Superior temporal gyrus (tissue), 1 donor: Measurements from ENCODE around the gene SMYD3.
"Not testable (repeated sequence)": the region's sequence is repeated elsewhere in the genome, so short reads cannot be mapped to it uniquely, and the experiment has no call there.

Source experiments
- DNase-seq: peaks from one replicate; pipeline ENCODE4 v3.0.0-alpha.2; 2016; ENCODE audit errors: extremely low spot score

SMYD3 gene

DNA sequence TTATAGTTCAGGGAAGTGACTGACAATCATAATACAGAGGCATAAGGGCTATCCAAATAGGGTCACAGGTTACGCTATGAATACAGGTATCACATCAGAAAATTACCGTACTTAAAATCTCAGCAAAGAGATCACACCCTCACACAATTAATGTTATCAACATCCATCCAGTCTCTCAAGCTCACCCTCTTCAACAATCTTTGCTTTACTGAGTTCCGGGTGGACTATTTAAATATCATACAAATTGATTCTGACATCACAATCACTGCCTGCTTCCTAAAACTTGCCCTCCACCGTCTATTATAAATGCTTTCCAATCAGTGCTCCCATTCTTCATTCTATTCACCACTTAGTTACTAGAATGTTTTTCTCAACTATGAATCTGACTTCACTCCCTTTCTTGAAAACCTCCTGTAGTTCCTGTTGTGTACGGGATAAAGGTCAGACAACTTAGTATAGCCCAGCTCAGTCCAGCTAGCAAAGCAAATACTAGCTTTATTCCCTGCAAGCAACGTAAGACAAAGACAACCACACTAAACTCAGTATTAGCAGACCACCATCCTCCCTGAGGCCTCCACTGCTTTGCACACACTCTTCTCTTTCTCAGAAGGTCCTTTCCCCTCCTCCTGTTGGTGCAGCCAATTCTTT lies 398.7 kb downstream of the SMYD3 start:
- no peak for DNase-seq

DNA sequence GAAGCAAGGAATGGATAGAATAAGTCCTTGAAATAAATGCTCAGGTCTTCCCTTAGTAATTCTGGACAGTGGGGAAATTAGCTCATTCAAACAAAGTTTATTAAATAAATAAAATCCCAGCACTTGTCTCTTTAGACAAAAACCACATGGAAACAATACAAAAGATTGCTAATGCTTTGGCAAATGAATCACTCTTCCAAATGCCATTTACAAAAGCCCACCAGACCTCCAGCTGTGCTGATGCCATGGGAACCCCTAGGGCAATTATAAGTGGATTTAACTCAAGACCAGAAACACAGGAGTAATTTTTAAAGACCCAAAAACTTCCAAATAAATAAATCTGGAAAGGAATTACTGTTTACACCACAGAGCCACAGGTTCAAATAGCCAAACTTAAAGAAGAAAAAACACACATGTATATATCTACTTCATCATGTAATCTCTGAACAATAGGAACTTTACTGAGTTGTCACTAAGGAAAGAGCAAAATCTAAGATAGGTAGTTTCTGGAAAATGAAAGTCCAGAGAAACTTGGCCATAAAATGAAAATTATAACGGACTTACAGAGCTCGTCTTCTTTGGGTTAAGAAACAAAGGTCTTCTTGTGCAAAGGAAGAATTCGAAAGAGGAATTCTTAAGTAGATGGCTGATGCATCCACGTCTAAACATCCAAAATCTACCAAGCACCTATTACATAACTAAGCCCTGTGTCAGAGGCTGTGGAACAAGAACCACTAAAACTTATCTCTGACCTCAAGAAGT lies 399.4 kb downstream of the SMYD3 start:
- no peak for DNase-seq

DNA sequence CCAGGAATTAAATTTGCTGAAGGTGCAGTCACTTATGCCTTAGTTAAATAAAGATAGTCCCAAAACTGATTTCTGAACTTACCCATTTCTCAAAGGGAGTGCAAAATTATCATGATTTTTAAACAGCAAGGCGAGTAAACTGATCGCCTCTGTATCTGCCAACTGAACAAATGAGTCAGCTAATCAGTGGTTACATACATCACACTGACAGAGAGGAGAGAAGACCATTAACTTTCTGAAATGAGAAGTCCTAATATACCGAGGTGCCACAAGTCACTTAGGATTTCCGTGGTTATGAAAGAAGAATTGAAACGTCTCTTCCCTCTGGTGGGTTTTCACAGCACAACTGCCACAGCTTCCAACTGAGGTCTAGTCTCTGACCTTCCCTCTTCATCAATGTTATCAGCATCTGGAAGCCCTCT lies 400.7 kb downstream of the SMYD3 start:
- DNase-seq, result no peak

DNA sequence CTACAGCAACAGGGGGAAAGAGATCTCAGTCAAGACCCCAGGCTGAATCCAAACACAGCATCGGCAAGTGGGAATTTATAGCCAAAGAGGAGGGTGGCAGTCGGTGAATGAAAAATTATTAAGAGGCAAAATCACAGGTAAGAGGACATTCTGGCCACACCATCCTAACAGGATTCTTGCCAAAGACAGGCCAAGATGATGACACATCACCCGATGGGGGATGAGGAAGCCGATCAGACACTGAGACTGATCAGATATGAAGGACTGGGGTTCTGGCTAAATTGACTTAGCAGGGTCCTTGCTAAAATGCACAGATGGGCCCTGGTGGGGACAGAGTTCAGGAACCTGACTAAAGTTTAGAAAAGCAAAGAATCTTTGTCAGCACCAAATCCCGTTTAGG lies 402.2 kb downstream of the SMYD3 start:
- no peak for DNase-seq

DNA sequence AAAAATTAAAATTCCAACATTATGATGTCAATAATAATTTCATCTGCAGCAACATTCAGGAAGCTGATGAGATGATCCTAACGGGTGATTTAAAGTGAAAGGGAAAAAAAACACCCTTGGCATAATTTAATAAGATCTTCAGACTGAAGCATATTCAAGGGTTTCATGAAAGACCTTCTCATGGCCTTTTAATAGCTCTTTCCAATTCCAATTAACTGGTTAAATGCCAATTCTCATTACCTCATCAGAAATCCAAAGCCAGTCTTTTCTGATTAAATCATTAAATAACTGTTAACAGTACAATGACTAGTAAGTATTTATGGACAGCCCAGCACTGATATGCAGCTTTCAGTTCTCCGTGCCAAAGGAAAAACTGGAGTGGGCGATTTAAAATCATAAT lies 407.5 kb downstream of the SMYD3 start:
- DNase-seq, result no peak

DNA sequence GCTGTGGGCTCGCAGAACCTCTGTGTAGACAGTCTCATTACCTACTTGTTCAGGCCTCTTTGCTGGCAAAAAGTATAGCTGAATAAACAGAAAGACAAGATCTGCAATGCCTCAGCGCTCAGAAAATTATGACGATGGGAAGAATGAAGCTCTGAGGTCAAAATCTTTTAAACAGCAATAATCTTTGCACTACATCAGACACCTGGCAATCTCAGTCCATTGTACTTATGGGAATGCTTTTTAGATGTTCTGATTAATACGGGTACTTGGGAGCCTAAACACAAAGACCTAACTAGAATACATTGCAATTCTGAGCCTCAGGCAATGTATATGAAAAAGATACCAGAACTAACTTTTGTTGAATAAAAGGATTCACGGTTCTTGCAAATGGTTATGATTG lies 410.7 kb downstream of the SMYD3 start:
- no peak for DNase-seq

DNA sequence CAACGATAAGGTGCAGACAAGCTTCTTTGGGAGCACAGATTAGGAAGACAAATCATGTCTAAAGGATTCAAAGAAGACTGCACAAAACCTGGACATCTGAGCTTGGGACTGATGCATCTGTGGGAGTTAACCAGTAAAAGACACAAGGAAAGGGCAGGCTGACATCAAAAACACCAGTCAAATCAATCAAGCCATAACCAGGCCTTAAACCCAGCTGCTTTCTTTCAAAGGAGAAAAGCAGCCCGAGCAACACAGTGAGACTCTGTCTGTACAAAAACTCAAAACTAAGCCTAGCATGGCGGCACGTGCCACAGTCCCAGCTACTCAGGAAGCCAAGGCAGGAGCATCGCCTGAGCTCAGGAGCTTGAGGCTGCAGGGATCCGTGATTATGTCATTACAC lies 411.6 kb downstream of the SMYD3 start:
- no peak for DNase-seq

DNA sequence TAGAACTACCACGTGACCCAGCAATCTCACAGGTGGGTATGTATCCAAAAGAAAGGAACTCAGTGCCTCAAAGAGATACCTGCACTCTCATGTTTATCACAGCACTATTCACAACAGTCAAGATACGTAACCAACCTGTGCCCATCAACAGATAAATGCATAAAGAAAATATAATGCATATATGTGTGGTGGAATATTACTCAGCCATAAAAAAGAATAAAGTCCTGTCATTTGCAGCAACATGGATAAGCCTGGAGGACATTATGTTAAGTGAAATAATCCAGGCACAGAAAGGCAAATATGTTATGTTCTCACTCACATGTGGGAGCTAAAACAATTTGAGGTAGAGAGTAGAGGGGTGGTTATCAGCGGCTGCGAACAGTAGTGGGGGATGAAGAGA lies 413.8 kb downstream of the SMYD3 start:
- DNase-seq, result no peak

DNA sequence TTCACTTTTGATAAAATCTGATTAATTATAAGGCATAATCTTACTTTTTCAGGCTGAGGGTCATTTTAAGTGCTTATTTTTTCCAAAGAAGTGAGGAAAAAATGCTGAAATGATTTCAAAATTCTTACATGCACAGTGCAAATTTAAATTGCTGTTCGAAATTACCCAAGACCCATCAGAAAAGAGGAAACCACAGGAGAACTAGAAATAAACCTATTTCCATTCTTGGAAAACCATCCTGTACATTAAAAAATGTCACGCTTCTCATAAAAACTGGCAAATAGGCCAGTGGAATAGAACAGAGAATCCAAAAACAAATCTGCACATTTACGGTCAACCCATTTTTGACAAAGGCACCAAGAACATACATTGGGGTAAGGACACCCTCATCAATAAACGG lies 414.9 kb downstream of the SMYD3 start:
- no peak for DNase-seq

DNA sequence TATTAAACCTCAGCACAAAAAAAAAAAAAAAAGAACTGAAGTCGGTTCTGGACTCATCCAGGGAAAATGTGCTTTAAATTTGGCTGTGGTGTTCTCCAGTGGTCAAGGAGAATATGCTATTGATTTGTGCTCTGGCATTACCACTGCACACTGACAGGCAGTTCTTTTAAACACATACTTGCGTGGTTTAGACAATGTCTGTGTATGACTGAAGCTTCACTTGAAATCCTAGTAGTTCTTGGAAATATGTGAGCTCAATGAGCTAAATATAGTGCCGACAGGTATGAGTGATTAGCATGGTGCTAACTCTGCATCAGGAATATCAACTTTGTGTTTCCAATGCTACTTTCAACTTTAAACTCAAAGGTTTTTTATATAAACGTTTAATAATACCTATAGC lies 415.6 kb downstream of the SMYD3 start:
- no peak for DNase-seq

DNA sequence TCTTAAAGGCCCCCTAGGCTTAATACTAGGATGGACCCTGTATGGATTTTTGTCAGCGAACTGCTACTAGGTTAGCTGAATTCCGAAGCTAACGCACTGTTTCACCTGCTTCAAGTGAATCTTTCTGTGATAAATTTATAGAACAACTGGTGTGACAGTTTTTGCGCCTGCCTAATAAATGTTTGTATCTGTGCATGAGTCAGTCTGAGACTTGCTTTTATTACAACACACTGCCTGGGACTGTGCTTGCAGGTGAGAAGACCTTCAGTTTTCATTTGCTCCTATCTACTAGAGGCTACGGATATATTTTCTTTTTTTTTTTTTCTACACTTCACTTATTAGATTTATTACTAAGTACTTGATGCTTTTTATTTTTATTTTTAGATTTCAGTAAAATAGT lies 420.9 kb downstream of the SMYD3 start:
- DNase-seq, result no peak

DNA sequence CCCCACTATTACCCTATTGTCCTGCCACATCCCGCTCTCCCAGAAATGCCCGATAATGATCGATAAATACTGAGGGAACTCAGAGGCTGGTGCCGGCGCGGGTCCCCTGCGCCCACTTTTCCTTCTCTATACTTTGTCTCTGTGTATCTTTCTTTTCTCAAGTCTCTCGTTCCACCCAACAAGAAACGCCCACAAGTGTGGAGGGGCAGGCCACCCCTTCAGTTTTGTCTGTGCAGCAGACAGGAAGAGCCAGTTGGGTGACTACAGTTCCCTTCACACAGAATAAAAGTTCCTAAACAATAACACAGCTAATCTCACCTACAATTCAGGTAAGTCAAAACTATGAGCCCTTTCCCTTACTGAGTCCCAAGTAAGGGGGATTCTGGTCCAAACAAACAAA lies 423.7 kb downstream of the SMYD3 start:
- DNase-seq, result no peak

DNA sequence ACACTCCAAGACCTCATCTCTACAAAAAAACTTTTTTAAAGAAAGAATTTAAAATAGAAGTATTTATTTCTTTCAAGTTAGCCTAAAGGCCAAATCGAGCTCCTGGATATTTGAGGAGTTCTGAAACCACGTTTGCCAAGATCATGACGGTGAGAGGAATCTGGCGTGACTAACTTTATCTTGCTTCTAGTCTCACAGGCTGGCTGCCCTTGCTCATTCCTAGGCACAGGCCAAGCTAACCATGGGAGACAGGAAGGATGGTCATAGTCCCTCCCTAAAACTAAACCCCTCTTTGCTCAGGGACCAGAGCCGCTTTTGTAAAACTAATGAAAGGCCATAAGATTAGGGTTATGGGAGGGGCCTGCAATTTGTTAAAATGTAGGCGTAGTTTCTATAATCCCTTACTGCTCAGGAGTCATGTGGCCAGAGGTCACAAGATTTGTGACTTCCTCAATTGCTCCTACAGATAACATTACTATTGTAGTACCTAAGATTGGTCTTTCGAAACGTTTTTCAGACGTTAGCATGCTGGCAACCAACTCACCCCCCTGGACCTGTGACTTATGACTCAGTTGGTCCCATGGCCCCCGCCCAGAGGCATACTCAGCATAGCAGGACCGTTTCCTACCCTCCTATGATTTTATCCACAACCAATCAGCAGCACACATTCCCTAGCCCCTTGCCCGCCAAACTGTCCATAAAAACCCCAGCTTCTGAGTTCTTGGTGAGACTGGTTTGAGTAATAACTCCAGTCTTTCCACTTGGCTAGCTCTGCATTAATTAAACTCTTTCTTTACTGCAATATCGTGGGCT lies 425.0 kb downstream of the SMYD3 start:
- no peak for DNase-seq

DNA sequence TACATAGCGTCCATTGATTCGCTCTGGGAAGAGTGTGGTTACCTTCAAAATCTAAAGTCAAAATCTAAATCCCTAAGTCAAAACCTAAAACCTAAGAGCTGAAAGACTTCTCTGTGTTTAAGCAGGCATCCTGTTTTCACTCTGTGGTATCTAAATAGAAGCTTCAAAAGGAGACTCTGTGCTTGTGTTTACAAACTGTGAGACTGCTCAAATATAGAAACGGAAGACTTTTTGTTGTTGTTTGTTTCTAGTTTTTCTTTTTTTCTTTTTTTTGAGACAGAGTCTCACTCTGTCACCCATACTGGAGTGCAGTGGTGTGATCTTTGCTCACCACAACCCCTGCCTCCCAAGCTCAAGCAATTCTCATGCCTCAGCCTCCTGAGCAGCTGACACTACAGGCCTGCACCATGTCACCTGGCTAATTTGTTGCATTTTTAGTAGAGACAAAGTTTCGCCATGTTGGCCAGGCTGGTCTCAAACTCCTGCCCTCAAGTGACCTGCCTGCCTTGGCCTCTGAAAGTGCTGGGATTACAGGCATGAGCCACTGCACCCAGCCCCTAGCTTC lies 425.9 kb downstream of the SMYD3 start:
- DNase-seq, result no peak

DNA sequence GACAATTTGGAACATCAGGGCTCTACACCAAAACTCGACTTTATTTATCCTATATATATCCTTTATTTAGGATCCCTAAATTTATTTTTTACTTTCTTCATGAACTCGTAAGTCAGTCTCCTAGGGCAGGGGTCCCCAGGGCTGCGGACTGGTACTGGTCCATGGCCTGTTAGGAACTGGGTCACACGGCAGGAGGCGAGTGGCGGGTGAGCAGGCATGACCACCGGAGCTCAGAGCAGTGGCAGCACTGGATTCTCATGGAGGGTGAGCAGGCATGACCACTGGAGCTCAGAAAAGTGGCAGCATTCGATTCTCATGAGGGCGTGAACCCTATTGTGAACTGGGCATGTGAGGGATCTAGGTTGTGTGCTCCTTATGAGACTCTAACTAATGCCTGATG lies 427.0 kb downstream of the SMYD3 start:
- DNase-seq, result no peak

DNA sequence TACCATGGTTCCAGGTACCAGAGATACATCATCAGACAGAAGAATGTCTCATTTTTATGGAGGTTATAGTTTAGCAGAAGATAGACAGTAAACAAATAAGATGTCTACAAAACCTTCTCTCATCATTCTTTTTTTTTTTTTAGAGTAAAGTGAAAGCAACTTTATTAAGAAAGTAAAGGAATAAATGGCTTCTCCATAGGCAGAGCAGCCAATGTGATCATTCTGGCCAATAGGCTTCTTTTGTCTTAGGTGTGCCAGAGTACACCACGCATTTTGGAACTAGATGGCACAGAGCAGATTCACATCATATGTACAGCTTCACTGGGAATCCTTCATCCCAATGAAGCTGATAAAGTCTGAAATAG lies 428.2 kb downstream of the SMYD3 start:
- no peak for DNase-seq

DNA sequence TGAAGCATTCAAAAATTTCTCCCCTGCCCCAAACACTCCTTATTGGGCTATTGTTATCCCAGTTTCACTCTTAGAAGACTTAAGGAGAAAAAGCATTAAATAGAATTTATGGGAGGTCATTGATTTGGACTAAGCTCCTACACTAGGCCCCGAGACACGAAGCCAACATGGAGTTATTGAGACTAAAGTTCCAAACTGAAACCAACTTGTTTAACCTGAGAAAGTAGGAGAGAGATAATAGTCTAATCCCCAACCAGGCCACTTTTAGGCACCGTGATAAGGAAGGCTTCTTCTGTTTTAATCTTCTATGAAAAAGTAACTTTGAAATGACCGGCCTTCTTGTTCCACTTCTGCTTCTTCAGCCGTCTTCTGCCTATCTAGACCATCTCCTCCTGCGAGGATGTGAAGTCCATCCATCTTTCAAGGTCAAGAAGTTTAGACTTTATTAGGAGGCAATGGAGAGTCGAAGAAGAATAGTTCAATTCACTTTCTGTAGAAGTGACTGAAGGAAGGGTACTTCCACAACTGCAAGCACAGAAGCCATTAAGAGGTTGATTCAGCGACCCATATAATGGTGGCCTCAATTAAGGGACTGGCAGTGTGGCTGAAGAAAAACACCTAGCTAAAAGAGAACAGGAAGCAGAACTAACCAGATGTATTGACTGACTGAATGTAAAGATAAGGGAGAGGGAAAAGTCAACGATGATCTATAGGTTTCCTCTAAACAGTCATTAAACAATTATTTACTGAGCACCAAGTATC lies 428.8 kb downstream of the SMYD3 start:
- no peak for DNase-seq

DNA sequence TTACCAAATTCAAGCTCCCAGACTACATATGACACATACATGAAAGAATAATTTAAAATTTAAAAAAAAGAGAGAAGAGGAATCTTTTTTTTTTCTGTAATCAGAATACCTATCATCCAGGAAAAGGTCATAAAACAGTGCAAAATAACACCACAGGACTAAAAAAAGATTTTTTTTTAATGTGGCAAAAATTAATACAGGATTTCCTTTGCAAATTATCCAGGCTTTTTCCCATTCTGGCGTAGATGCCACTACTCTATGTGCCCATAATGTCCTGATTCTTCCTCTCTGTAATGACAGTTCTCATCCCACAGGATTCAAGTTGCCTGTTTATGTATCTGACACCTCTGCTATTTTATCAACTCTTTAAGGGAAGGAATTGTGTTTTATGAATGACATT lies 429.6 kb downstream of the SMYD3 start:
- DNase-seq, result no peak

DNA sequence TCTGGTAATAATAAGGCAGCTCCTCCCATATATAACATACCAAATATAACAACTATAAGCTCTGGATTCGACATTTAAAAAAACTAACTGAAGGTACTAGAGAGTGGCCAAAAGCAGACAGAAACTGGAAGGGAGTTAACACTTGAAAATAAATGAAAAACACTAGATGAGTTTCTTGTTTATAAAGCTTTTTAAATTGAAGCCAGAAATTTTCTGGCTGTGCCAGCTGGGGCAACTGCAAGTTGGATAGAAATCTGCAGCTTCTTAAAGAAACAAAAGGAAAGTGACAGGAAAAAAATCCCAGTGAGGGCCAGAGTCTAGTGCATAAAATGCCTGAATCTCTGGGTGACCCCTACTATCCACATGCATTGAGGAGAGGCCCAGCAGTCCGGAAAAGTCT lies 432.7 kb downstream of the SMYD3 start:
- DNase-seq, result no peak

DNA sequence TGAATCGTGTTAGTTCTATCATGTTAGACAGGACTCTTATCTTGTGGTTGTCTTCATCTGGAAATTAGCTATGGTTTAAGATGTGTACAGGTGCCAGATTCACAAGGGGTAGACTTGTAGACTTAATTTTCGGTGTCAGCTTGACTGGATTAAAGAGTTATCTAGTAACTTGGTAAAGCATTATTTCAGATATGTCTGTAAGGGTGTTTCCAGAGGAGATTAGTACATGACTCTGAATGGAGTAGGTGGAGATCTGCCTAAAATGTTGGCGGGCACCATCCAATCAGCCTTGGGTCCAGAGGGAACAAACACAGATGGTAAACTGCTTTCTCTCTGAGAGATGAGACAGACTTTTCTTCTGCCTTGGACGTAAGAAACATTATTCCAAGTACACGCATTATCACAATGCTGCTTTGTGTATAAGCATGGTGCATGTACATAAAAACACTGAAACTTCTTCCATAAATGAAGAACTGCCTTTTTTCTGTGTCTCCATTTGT lies 434.6 kb downstream of the SMYD3 start:
- DNase-seq, result no peak

DNA sequence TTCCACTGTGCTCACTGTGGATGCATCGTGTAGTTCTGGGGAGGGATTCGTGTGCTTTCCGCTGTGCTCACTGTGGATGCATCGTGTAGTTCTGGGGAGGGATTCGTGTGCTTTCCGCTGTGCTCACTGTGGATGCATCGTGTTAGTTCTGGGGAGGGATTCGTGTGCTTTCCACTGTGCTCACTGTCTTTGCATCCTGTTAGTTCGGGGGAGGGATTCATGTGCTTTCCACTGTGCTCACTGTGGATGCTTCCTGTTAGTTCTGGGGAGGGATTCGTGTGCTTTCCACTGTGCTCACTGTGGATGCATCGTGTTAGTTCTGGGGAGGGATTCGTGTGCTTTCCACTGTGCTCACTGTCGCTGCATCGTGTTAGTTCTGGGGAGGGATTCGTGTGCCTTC lies 435.1 kb downstream of the SMYD3 start:
- not testable (repeated sequence) for DNase-seq

DNA sequence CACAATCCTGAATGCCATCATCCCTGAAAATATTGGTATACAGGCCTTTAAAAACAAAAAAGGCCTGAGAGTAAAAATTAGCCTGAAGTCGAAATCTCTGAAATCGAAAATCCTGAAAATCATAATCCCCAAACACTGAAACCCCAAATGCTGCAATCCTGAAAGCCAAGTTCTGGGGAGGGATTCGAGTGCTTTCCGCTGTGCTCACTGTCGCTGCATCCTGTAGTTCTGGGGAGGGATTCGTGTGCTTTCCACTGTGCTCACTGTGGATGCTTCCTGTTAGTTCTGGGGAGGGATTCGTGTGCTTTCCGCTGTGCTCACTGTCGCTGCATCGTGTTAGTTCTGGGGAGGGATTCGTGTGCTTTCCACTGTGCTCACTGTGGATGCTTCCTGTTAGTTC lies 435.5 kb downstream of the SMYD3 start:
- not testable (repeated sequence) for DNase-seq
